COLO668 (cell line): ENCODE data around the gene CEP70.
"Not testable (repeated sequence)": the region's sequence is repeated elsewhere in the genome, so short reads cannot be mapped to it uniquely, and the experiment has no call there.

Source experiments
- DNase-seq: peaks from one replicate; lab custom pipeline; 2025; ENCODE audit not compliant: unreplicated experiment; lab: John Stamatoyannopoulos, UW

Gene CEP70

DNA sequence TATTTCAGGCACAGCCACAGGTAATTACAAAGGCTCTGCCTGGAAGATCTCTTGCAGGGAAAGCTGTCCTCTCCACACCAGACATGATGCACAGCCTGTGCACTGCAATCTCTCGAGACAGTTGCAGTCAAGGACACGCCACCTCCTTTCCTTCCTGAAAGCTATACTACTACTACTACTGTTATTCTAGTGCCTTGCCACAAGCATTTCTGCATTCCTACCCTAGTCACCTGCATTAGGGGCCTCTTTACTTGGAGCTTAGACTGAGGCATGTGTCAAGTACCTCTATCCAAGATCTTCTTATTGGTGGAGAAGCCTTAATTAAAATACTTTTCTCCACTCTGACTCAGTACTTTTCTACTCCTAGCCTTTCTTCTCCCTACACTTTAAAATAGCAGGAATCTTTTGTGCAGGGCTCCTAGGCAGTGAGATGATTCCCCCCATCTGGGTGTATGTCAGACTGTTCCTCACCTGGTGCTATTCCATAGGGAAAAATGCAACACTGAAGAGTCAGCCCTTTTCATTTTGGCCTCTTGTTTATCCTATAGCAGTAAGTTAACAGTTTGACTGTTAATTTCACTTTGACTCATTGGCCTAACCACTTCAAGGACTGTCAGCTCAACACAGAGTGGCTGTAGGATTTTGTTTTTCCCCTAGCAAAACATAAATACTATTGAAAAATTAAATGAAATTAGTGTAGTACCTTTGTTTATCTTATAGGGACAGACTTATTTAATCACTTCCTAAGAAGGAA is 80.8 kb downstream of the CEP70 start:
- DNase-seq: no peak

DNA sequence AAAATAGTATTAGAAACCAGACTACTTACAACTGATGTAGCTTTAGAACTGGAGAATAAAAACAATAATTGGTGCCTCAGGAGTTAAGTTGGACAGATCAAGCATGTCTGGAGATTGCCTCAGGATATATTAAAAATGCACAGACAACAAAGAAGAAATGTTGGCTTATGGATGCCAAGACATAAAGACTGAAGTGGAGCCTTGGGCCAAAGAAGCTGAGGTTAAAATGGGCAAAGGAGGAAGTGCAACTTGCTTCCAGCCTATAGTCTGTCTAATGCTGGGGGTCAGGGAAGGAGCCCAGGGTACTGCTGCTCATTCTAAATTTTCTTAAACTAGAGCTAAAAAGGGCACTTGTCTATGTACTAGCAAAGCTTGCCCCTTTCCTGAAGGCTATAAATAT is 82.1 kb downstream of the CEP70 start:
- no peak for DNase-seq

DNA sequence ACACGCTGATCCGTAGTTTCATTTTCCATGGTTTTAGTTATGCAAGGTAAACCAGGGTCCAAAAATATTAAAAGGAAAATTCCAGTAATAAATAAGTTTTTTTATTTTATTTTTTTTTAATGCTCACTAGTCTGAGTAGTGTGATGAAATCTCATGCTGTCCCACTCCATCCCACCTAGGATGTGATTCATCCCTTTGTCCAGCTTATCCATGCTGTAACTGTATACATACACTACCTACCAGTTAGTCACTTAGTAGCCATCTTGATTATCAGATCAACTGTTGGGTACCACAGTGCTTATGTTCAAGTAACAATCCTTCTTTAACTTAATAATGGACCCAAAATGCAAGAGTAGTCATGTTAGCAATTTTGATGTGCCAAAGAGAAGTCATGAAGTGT is 84.5 kb downstream of the CEP70 start:
- no peak for DNase-seq

DNA sequence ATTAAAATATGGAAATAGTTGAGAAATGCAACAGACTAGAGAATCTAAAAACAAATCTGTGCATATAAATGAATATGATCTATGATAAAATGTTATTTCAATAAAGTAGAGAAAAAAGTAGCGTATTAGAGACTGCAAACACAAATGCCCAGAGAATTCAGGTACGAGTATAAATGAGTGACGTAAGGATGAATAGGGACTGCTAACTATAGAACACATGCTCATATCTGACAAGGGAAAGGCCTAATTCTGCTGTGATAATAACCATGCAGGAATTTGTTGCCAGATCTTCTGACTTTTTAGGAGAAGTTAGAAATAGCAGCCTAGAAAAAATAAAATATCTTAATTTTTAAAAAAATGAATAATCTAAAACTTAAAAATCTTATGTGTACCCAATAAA is 86.5 kb downstream of the CEP70 start:
- no peak for DNase-seq

DNA sequence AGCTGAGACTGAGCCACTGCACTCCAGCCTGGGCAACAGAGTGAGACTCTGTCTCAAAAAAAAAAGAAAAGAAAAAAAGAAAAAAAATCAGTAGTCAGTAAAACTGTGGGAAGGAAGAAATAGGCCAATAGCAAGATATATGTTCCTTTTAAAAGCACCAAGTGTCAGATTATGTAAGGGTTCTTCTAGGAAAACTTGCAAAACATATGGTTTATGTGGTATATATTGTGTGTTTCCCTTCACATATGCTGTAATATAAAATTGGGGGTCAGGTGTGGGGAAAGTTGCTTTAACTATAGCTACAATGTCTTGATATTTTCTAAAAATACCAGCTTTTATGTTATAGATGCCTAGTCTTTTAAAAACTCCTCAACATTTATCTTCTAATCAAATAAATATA is 95.1 kb downstream of the CEP70 start:
- no peak for DNase-seq

DNA sequence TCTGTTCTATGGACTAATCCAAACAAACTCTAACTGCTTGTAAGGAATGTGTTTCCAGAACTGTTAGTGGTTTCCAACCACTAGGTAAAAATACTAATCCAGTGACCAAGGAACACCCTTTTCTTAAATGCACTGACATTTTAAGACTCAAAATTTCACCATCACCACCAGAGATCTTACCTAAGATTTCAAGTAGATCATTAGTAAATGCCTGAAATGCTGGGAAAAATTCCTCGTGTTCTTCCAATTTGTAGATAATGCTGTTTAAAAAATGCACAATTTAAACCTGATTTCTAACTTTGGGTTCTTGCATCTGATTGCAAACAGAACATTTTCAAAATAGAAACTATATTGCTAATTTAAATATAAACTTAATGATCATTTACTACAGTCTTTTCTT is 96.2 kb downstream of the CEP70 start:
- DNase-seq: no peak

DNA sequence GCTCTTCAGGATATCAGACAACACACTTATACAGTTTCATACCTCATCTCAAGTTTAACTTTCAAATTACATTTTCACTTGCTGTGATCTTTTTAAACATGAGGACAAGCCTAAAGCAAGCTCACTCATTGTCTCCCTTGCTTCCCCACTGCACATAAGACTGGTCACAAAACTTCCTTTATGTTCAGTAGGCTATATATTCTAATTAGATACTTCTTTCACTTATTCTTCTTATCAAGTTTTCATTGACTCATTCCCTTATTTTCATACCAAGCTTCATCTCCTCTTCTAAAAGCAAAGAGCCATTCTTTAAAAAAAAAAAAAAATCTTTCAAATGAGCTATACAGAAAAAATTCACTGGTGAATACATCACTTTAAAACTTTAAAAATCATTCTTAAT is 97.0 kb downstream of the CEP70 start:
- no peak for DNase-seq

DNA sequence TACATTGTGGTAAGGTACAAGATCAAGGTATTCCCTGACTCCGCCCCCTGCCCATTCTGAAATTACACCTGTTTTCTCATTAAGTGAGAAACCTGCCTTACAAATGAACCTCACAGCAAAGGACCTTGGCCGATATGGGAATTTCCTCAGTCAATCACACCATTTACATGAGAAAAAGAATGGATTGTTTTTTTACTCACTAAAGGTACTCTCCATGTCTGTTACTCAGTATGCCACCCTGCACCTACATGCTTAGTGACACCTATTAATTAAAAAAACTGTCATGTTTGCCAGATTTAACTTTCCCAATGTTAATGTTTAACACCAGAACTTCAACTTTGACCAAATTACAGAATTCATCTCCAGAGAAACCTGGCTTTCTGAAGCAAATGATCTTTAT is 97.6 kb downstream of the CEP70 start:
- no peak for DNase-seq

DNA sequence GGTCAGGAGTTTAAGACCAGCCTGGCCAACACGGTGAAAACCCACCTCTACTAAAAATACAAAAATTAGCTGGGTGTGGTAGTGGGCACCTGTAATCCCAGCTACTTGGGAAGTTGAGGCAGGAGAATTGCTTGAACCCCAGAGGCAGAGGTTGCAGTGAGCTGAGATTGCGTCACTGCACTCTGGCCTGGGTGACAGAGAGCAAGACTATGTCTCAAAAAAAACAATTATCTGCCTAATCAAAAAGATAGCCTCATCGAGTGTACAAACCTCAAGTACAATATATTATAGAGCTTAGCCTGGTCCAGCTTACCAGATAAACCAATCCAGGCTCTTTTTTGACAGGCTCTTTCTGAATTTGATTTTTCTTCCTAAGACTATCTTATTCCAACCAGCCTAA is 98.4 kb downstream of the CEP70 start:
- DNase-seq: not testable (repeated sequence)

DNA sequence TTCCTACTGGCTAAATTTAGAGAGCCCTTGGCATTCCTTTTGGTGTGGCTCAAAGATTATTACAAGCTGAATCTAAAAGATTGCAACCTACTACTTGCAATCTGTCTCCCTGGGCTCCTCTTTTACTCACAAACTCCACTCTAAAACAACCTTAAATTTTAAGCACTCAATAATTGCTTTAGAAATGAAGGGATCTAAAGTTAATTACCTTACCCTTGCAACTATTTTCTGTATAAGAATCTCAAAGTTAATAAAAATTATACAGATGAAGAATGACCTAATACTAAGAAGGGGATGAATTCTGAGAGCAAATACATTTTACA is 99.5 kb downstream of the CEP70 start:
- DNase-seq: no peak

DNA sequence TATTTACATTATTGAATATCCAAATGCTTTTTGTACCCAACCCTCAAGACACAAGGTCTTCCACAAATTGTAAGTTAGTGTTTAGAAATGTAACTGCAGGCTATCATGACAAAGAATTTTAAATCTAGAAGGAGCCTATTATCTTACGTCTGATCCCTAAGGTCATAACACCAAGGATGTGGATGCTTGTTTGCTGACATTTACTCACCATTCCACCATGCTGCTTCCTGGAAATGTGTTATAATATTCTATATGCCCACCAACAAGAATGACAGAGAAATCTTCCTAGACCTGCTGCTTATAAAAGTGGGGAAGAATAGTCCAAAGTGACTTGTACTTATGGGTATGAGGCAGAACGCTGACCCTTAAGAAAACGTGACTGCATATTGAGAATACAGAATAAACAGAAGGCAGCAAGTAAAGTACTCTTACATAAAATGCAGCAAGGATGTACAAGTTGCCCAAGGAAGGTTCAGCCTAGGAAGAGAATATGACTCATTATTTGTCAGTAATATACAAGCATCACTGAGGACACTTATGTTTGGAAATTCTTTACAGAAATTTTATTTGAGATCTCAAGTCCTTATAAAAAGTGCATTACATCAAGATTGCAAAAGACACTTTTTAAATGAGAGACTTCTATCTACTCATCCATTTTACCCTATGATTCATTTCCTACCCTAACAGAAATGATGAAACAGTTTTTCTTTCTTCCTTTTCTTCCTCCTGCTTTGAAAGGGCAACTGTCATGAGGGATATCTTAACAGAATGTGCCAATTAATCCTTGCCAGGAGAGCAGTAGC is 100.1 kb downstream of the CEP70 start:
- DNase-seq: no peak

DNA sequence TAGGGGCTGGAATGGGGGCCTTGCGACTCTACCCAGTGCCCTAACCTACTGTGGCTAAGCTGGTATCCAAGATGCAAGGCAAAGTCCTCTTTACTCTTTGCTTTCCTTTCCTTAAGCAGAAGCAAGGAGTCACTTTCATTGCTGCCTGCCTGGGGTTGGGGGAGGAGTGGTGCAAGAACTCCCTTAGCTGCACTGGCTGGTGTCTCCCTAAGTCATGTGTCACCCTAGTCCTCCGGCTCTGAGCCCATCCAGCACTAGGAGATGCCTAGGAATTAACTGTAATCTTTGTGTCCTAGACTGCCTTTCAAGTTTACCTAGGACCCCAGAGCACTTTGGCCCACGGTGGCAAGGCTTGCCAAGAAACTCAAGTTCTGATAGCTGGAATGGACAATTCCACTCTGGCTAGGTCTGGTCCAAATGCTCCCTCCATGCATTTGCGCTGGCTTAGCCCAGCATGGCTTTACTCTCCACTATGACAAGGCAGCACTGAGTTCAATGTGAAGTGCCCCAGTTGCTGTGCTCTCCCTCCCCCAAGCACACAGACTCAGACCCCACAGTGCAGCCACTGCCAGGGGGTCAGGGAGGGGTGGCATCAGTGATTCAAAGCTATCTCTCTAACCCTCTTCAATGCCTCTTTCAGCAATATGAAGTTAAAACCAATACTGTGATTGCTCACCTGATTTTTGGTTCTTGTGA is 100.9 kb downstream of the CEP70 start:
- no peak for DNase-seq

DNA sequence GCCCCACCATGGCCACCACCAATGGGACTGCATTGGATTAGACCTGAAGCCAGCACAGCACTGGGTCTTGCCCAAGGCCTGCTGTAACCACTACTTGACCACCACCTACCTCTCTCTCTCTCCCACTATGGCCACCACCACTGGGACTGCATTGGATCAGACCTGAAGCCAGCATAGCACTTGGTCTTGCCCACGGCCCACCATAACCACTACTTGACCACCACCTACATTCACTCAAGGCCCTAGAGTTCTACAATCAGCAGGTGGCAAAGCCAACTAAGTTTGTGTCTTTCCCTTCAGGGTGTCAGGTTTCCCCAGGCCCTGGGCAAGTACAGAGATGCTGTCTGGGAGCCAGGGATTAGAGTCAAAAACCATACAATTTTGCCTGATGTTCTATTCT is 102.1 kb downstream of the CEP70 start:
- no peak for DNase-seq

DNA sequence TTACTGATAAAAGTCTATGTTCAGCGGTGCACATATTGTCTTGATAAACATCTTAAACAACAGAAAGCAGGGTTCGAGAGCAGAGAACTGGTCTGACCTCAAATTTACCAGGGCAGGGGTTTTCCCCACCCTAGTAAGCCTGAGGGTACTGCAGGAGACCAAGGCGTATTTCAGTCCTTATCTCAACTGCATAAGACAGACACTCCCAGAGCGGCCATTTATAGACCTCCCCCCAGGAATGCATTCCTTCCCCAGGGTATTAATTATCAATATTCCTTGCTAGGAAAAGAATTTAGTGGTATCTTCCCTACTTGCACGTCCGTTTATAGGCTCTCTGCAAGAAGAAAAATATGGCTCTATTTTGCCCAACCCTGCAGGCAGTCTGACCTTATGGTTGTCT is 107.5 kb downstream of the CEP70 start:
- DNase-seq: not testable (repeated sequence)

DNA sequence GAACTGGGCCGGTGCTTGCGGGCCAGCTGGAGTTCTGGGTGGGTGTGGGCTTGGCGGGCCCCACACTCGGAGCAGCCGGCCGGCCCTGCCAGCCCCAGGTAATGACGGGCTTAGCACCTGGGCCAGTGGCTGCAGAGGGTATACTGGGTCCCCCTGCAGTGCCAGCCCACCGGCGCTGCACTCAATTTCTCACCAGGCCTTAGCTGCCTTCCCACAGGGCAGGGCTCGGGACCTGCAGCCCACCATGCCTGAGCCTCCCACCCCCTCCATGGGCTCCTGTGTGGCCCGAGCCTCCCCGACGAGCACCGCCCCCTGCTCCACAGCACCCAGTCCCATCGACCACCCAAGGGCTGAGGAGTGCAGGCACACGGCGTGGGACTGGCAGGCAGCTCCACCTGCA is 109.4 kb downstream of the CEP70 start:
- not testable (repeated sequence) for DNase-seq

DNA sequence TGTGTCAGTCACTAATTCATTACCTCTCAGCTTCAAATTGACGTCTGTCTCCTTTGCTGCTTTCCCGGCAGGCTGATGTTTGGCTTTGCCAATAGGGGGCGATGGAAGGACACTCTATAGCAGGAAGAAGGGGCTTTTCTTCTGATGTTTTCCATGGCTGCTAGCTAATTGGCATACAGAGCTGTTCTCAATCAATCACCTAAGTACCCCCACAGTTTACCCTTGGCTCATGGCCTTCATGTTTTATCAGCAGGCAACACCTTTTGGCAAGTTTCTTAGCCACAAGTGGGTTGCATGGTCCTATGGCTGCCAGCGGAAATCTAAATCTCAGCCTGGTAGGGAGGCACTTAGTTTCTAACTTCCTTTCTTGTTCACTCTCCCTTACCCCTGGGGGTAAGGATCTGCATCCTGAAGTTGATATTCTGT is 114.6 kb downstream of the CEP70 start:
- DNase-seq: no peak

DNA sequence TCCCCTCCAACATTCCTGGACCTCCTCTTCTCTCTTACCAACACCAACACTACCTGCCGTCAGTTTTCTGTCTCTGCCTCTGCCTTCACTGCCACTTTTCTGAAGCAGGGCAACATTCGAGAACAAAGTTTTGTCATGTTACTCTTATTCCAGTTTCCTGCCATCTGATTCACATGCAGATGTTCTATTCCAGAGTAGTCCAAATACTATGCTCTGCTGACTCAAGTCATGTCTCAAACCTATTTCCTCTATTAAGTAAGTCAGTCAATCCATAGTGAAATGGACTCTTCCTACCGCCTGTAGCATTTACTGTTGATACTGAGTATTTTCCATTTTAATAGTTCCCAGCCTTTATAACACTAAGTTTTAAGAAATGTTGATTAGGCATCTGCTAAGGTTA is 116.3 kb downstream of the CEP70 start:
- no peak for DNase-seq

DNA sequence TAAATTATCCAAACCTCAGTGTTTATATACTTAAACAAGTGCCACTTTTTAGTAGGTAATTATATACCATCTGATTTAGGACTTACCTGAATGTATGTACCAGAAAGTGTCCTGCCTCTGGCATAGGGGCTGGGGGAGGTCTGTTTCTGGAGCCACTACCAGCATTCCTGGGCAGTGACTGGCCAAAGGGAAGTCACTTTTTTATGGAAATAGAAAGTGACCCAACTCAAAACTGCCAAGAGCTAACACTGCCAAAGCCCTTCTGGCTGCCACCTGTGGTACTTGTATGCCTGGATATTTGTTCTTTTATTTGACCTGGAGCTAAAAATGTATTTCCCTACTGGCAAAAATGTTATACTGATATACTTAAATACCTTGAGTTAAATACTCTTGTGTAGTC is 116.9 kb downstream of the CEP70 start:
- DNase-seq: no peak

DNA sequence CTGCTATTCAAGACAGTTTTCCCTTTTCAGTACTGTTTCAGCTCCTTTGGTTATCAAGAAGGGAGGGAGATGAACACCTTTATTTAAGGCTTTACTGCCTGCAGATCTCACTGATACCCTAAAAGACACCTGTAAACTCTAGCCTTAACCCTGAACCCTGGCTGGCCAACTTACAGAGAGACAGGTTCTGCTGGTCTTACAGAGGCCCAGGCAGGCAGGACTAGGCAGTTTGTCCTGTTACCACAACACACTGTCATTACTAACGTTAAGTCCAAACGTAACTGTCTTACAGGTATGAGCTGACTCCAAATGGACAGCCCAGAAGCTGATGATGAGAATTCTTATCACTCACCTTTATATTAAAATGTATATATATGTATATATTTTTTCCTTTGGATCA is 117.5 kb downstream of the CEP70 start:
- no peak for DNase-seq

DNA sequence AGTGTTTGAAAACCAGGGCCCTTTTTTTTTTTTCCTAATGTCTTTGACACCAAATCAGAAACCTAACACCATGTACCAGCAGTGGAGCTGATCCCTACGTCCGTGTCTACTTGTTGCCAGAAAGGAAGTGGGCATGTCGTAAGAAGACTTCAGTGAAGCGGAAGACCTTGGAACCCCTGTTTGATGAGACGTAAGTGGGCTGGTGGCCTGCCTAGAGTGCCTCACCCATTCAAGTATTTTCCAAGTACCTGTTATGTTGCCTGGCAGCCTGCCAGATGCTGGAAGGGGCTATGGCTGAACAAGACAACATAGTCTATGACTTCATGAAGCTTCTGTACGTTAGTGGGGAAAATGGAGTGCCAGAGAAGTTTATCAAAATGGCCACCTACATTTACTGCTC is 119.9 kb downstream of the CEP70 start:
- no peak for DNase-seq

DNA sequence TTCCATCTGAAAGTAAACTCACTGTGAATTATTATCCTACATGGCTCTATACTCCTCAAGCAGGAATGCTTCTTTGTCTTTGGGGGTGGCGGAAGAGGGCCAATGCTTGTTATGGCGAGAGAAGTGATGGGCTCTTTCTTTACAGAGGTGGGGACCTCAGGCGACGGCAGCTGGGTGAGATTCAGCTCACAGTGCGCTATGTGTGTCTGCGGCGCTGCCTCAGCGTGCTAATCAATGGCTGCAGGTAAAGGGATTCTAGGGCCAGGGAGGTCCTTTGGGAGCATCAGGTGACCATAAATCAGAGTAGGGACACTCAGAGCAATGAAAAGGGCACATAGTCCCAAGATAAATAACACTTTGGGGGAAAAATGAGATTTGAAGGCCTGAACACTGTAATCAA is 120.7 kb downstream of the CEP70 start:
- no peak for DNase-seq

DNA sequence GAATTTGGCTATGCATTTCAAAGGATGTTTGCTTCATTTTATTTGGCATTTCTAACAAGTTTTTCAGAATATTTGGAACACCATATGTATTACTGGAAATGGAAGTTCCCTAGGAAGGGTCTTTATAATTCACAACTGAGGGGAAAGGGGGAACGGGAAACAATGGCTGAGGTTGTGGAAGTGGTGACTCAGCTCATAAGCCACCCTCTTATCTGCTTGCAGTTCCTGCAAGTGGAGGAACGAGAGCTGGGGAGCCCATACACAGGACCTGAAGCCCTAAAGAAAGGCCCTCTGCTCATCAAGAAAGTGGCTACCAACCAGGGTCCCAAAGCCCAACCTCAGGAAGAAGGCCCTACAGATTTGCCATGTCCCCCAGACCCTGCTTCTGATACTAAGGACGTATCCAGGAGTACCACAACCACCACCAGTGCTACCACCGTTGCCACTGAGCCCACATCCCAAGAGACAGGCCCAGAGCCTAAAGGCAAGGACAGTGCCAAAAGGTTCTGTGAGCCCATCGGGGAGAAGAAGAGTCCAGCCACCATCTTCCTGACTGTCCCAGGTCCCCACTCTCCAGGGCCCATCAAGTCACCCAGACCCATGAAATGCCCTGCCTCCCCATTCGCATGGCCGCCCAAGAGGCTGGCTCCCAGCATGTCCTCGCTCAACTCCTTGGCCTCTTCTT is 121.8 kb downstream of the CEP70 start:
- no peak for DNase-seq
